Body of pancreas (tissue), 4 donors: ENCODE measurements around the gene KRT78.

Experiments
- CTCF ChIP-seq, 7 experiments: fragments of 450-650 bp in 4 of 7; fragments of 200-600 bp in 3 of 7; sonication (generic) in 3 of 7; IDR thresholded peaks; one replicate each; pipeline ENCODE4 v1.5.1; 2016 to 2019; ENCODE audit warnings: antibody characterized with exemption in 7 of 7
- POLR2A ChIP-seq, 3 donors: fragments of 450-650 bp; IDR thresholded peaks; one replicate each; pipeline ENCODE4 v1.6.1; 2016; ENCODE audit warnings: antibody characterized with exemption in 3 of 3, mild to moderate bottlenecking in 2 of 3

- TF ChIP-seq POLR2A (IDR thresholded peaks at IDR 0.05), result no peak
- no peak for TF ChIP-seq CTCF (IDR thresholded peaks at IDR 0.05)
Observed at GRCh38 chr12:52795694-52796428, 52.9 kb downstream of the KRT78 start, which contains the start of gene KRT3.
